BE2C (cell line): ENCODE results near the gene BCAR3.
A peak's percentile ranks its signal among the peaks of the same experiment; 100 is the strongest.
"Not testable (repeated sequence)": the region's sequence is repeated elsewhere in the genome, so short reads cannot be mapped to it uniquely, and the experiment has no call there.

Experiments
- DNase-seq: peaks from one replicate; pipeline ENCODE4 v3.0.0-alpha.2; 2020
- H3K27me3 ChIP-seq: fragments of 250-450 bp; sonication (Bioruptor Pico); 2 replicates; pipeline ENCODE4 v1.5.1; 2020; ENCODE audit warnings: mild to moderate bottlenecking
- H3K36me3 ChIP-seq: fragments of 250-450 bp; sonication (Bioruptor Pico); 2 replicates; pipeline ENCODE4 v1.5.1; 2020; ENCODE audit warnings: mild to moderate bottlenecking
- H3K4me1 ChIP-seq: fragments of 250-450 bp; sonication (Bioruptor Pico); 2 replicates; pipeline ENCODE4 v1.5.1; 2020
- H3K4me3 ChIP-seq: 2 replicates; pipeline ENCODE4 v1.5.1; 2011; ENCODE audit warnings: low read depth, low read length
- H3K9me3 ChIP-seq: fragments of 250-450 bp; sonication (Bioruptor Pico); 2 replicates; pipeline ENCODE4 v1.5.1; 2020
- TF ChIP-seq, protein P1 (sequence below): IDR thresholded peaks from 2 replicates; pipeline ENCODE4 v1.5.1; 2012; ENCODE audit warnings: mild to moderate bottlenecking, low read depth, low read length

Gene BCAR3

GRCh38 chr1:93661829-93662474, 19.7 kb downstream of the BCAR3 start:
- no peak overlapping the region for H3K4me3 ChIP-seq

DNA sequence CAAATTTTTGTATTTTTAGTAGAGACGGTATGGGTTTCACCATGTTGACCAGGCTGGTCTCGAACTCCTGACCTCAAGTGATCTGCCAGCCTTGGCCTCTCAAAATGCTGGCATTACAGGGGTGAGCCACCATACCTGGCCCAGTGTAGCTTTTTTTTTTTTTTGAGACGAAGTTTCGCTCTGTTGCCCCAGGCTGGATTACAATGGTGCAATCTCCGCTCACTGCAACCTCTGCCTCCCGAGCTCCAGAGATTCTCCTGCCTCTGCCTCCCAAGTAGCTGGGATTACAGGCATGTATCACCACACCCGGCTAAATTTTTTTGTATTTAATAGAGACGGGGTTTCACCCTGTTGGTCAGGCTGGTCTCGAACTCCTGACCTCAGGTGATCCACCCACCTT, 20.3 kb downstream of the BCAR3 start:
- peaks cover 37% of the 10 kb centered on the region for H3K4me1 ChIP-seq
- not testable (repeated sequence) for H3K27me3 ChIP-seq, DNase-seq

More at GRCh38 chr1:93661829-93662474, 19.7 kb downstream of the BCAR3 start:
- Histone ChIP-seq H3K27me3 (no peaks in the 10 kb centered on the region), H3K9me3 (no peaks in the 10 kb centered on the region), H3K36me3 (peaks cover 24% of the 10 kb centered on the region), H3K4me1 (peaks cover 43% of the 10 kb centered on the region)
- no peak for DNase-seq
- TF ChIP-seq, protein P1, sequence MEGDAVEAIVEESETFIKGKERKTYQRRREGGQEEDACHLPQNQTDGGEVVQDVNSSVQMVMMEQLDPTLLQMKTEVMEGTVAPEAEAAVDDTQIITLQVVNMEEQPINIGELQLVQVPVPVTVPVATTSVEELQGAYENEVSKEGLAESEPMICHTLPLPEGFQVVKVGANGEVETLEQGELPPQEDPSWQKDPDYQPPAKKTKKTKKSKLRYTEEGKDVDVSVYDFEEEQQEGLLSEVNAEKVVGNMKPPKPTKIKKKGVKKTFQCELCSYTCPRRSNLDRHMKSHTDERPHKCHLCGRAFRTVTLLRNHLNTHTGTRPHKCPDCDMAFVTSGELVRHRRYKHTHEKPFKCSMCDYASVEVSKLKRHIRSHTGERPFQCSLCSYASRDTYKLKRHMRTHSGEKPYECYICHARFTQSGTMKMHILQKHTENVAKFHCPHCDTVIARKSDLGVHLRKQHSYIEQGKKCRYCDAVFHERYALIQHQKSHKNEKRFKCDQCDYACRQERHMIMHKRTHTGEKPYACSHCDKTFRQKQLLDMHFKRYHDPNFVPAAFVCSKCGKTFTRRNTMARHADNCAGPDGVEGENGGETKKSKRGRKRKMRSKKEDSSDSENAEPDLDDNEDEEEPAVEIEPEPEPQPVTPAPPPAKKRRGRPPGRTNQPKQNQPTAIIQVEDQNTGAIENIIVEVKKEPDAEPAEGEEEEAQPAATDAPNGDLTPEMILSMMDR = no peak

GRCh38 chr1:93659822-93660503, 21.7 kb downstream of the BCAR3 start:
- peaks cover 22% of the 10 kb centered on the region for H3K36me3 ChIP-seq
- H3K4me3 ChIP-seq = no peak overlapping the region
- H3K9me3 ChIP-seq = no peaks in the 10 kb centered on the region
- DNase-seq = peak; percentile 79
- peaks cover 28% of the 10 kb centered on the region for H3K4me1 ChIP-seq
- TF ChIP-seq, protein P1 = no peak
- no peaks in the 10 kb centered on the region for H3K27me3 ChIP-seq

More for the DNA sequence above, 20.3 kb downstream of the BCAR3 start:
- H3K4me3 ChIP-seq, H3K9me3 ChIP-seq: not testable (repeated sequence)
- H3K36me3 ChIP-seq = peaks cover 17% of the 10 kb centered on the region

- peaks cover 17% of the 10 kb centered on the region for H3K36me3 ChIP-seq
- H3K4me1 ChIP-seq = peaks cover 19% of the 10 kb centered on the region
- TF ChIP-seq, protein P1 = no peak
Measured at GRCh38 chr1:93658188-93658587, 23.4 kb downstream of the BCAR3 start.

DNA sequence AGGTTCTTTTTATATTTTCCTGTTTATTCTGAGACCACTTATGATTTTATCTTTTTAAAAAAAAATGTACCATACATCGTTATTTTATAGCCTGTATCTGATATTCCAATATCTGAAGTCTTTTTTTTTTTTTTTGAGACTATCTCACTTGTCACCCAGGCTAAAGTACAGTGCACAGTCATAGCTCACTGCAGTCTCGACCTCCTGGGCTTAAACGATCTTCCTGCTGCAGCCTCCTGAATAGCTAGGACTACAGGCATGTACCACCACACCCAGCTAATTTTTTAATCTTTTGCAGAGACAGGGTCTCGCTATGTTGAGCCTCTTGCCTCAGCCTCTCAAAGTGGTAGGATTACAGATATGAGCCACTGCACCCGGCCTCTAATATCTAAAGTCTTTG, 25.1 kb downstream of the BCAR3 start:
- Histone ChIP-seq H3K4me1 (peaks cover 9% of the 10 kb centered on the region), H3K27me3 (no peaks in the 10 kb centered on the region), H3K9me3 (no peaks in the 10 kb centered on the region), H3K36me3 (peaks cover 13% of the 10 kb centered on the region), H3K4me3 (no peak overlapping the region)
- TF ChIP-seq, protein P1 = no peak
- DNase-seq = no peak

More at GRCh38 chr1:93658188-93658587, 23.4 kb downstream of the BCAR3 start:
- DNase-seq = no peak
- Histone ChIP-seq H3K4me3 (no peak overlapping the region), H3K27me3 (no peaks in the 10 kb centered on the region), H3K9me3 (no peaks in the 10 kb centered on the region)

DNA sequence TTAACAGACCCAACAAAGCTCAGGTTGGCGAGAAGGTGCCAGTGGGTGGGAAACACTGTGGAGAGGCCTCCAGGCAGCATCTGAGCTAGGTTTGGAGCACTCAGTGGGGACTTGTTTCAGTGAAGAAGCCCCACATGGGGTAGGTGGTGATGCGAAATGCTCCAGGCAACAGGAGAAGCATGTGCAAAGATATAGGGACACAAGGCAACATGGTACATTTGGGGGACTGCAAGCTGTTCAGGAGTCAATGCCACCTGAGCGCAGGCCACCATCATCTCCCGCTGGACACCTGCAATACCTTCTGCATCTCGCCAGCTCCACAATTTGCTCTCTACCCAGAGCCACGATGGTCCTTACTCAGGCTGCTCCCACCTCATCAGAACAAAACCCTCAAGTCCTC, 28.0 kb downstream of the BCAR3 start:
- peaks cover 15% of the 10 kb centered on the region for H3K36me3 ChIP-seq
- no peaks in the 10 kb centered on the region for H3K9me3 ChIP-seq
- no peak overlapping the region for H3K4me3 ChIP-seq
- no peaks in the 10 kb centered on the region for H3K27me3 ChIP-seq
- DNase-seq = no peak
- no peaks in the 10 kb centered on the region for H3K4me1 ChIP-seq
- TF ChIP-seq, protein P1 = no peak
